ENCODE results near the gene SNX25.

GRCh38 chr4:185392156-185392555 is 182.8 kb downstream of the SNX25 start:
- TF ChIP-seq EZH2 (IDR thresholded peaks at IDR 0.05; ENCODE audit: low read length, missing control alignments) (no peak), CTCF (conservative IDR thresholded peaks at IDR 0.05 in 1 of 2, IDR thresholded peaks at IDR 0.05 in 1 of 2; ENCODE audit: low read depth in 1 of 2, low read length in 2 of 2) (no peak)
